ENCODE measurements around the gene BMPER.

GRCh38 chr7:34075523-34076370, 170.4 kb downstream of the BMPER start:
- TF ChIP-seq CTCF (IDR thresholded peaks at IDR 0.05), result no peak
- no peak for TF ChIP-seq POLR2A (IDR thresholded peaks at IDR 0.05; ENCODE audit: low read depth)
- no peak for TF ChIP-seq POLR2AphosphoS5 (IDR thresholded peaks at IDR 0.05)

All from esophagus muscularis mucosa (tissue), 3 donors.